ENCODE results near the gene MMRN2.

GRCh38 chr10:86951184-86951761 is 6.1 kb downstream of the MMRN2 start:
- TF ChIP-seq POLR2A (IDR thresholded peaks at IDR 0.05) (no peak), CTCF (IDR thresholded peaks at IDR 0.05) (no peak)

Measured in thyroid gland (tissue), 4 donors.